Upper lobe of right lung (tissue), 1 donor: ENCODE data around the gene DRD2. TPM values are rescaled to one million over a fixed set of nuclear protein-coding genes. Genes with fewer than 3 reads are reported as not detected.

Source experiments
- ATAC-seq: fragments of 200-7000 bp; cut with Tn5 transposase; one replicate; pipeline ENCODE4 v1.9.1; 2020; ENCODE audit warnings: mild to moderate bottlenecking, moderate library complexity
- DNase-seq: peaks from one replicate; pipeline ENCODE4 v3.0.0-alpha.2; 2020
- H3K27ac ChIP-seq: fragments of 200-600 bp; one replicate; pipeline ENCODE4 v1.8.0; 2022
- H3K27me3 ChIP-seq: fragments of 200-600 bp; one replicate; pipeline ENCODE4 v1.8.0; 2022; ENCODE audit warnings: mild to moderate bottlenecking
- H3K36me3 ChIP-seq: fragments of 200-600 bp; one replicate; pipeline ENCODE4 v1.8.0; 2022
- H3K4me1 ChIP-seq: fragments of 200-600 bp; one replicate; pipeline ENCODE4 v1.8.0; 2022
- H3K4me3 ChIP-seq: fragments of 200-600 bp; one replicate; pipeline ENCODE4 v1.8.0; 2022; ENCODE audit warnings: mild to moderate bottlenecking
- H3K9me3 ChIP-seq: fragments of 200-600 bp; one replicate; pipeline ENCODE4 v1.8.0; 2022
- intact Hi-C: fragments of 100-400 bp; cut with DNase I; formaldehyde crosslinking; loops from one replicate; pipeline ENCODE4 v1.11.0; 2022
- total RNA-seq: library from RNA; stranded (reverse); fragmentation: NEBNext Ultra II Directional; extraction: Animal tissue kit (Norgen Biotek cat#: 25700); gene quantifications from one replicate; pipeline ENCODE4 v1.2.1, GENCODE V29; 2021
- TF ChIP-seq, protein P1 (sequence below): fragments of 200-600 bp; IDR thresholded peaks from one replicate; pipeline ENCODE4 v1.8.0; 2022; ENCODE audit warnings: antibody characterized with exemption
- donor health status: DM: no; HTN: yes; CAD: no; lungs with severe emphysema.

The DRD2 gene
- total RNA-seq, 1 donor from 2014 or later, result not detected

DNA sequence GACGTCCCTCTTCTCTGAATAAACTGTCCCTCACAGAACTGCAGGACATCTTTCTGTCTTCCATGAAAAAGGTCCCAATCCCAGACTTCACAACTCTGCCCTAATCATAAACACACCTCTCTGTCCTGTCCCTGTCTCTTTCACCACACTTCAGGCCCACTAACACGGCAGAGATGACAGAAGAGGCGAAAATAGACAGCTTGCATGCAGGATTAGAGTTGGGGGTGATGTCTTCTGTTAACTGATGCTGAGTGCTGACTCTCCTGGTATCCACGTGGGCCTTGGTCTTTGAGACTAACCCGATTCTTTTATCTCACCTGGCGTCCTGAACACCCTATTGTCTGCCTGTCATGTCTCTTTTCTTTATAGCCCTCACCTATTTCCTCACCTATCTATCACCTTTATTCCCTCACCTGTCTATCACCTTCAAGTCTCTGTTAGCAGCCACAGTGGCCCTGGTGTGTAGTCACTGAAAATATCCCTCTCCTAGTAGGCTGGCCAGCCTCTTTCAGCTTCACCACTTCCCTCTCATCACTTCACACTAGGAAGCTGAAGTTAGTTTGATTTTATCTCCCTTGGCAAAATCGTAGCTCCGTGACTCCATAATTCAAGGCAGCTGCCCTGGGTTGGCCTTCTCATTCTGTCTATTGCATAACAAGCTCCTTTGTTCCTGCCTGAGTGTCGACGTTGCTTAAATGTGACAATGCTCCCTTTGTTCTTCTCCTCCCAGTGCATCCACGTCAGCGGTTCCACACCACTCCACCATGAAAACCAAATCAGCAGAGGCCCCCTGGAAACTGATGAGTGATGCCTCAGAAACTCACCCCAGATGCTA lies 30.6 kb upstream of the DRD2 start:
- DNase-seq (no peak), ATAC-seq (no peak)
- Histone ChIP-seq H3K4me1 (no peaks in the 10 kb centered on the region), H3K4me3 (no peak overlapping the region), H3K27ac (no peak overlapping the region), H3K36me3 (no peaks in the 10 kb centered on the region), H3K9me3 (no peaks in the 10 kb centered on the region), H3K27me3 (peaks cover 6% of the 10 kb centered on the region)
- intact Hi-C loops, result no loop called here
- TF ChIP-seq, protein P1, sequence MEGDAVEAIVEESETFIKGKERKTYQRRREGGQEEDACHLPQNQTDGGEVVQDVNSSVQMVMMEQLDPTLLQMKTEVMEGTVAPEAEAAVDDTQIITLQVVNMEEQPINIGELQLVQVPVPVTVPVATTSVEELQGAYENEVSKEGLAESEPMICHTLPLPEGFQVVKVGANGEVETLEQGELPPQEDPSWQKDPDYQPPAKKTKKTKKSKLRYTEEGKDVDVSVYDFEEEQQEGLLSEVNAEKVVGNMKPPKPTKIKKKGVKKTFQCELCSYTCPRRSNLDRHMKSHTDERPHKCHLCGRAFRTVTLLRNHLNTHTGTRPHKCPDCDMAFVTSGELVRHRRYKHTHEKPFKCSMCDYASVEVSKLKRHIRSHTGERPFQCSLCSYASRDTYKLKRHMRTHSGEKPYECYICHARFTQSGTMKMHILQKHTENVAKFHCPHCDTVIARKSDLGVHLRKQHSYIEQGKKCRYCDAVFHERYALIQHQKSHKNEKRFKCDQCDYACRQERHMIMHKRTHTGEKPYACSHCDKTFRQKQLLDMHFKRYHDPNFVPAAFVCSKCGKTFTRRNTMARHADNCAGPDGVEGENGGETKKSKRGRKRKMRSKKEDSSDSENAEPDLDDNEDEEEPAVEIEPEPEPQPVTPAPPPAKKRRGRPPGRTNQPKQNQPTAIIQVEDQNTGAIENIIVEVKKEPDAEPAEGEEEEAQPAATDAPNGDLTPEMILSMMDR, result no peak

DNA sequence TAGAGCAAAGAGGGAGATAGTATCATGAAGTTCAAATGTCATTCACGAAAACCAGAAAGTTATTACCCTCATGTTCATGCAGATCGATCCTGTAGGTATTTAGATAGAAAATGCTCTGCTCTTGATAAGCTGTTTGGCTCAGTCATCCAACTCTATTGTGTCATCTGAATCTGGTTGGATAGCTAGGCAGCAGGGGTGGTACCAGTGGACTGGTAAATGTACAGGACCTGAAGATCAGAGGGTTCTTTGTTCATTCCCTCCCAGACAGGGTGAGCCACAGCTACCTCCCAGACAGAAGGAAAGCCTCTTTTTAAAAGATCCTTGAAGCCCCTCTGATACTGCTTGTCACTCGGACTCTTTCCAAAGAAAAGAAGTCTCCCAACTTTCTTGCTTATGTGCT lies 29.8 kb upstream of the DRD2 start:
- intact Hi-C loops, result no loop called here
- Histone ChIP-seq H3K36me3 (no peaks in the 10 kb centered on the region), H3K27me3 (peaks cover 6% of the 10 kb centered on the region), H3K27ac (no peak overlapping the region), H3K9me3 (no peaks in the 10 kb centered on the region), H3K4me3 (no peak overlapping the region), H3K4me1 (no peaks in the 10 kb centered on the region)
- TF ChIP-seq, protein P1, result no peak
- DNase-seq (no peak), ATAC-seq (no peak)

DNA sequence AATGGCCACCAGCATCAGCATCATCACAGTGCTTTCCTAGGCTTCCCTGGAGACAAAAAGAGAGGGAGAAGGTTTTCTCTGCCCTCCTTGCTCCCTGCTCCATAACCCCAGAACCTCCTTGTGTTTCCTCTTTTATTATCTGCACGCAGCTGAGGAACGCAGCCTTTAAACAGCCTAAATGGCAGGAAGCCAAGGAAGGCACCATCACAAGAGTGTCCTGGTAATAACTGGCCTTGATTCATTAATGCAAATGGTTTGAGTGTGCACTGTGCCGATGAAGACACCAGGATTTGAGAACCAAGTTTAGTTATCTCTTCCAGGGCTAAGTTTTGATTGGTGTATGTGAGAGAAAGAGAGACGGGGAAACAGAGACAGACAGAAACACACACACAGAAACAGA lies 29.4 kb upstream of the DRD2 start:
- no peak for ATAC-seq
- TF ChIP-seq, protein P1, result no peak
- no peak overlapping the region for H3K4me3 ChIP-seq
- peaks cover 6% of the 10 kb centered on the region for H3K27me3 ChIP-seq
- intact Hi-C loops, result no loop called here
- no peaks in the 10 kb centered on the region for H3K9me3 ChIP-seq
- H3K36me3 ChIP-seq, result no peaks in the 10 kb centered on the region
- no peaks in the 10 kb centered on the region for H3K4me1 ChIP-seq
- no peak for DNase-seq
- H3K27ac ChIP-seq, result no peak overlapping the region

DNA sequence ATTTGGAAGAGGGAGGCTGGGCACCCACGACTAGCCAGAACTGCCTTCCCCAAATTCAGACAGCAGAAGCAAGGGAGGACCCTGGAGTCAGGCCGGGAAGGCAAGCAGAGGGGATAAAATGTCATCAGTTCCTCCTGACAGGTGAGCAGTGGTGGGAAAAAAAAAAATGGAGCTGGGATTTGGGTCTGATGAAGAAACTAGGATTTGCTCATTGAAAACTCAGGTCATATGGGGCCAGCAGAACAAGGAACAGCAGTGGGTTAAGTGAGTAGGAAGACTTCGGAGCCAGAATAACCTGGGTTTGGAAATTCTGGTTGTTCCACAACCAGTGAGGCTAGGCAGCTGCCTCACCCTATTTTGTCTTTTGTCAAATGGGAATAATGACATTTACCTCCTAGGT lies 28.9 kb upstream of the DRD2 start:
- H3K4me3 ChIP-seq, result no peak overlapping the region
- DNase-seq (no peak), ATAC-seq (no peak)
- no peak overlapping the region for H3K27ac ChIP-seq
- H3K27me3 ChIP-seq, result peaks cover 6% of the 10 kb centered on the region
- no peaks in the 10 kb centered on the region for H3K9me3 ChIP-seq
- no peaks in the 10 kb centered on the region for H3K36me3 ChIP-seq
- intact Hi-C loops, result no loop called here
- TF ChIP-seq, protein P1, result no peak
- H3K4me1 ChIP-seq, result no peaks in the 10 kb centered on the region

DNA sequence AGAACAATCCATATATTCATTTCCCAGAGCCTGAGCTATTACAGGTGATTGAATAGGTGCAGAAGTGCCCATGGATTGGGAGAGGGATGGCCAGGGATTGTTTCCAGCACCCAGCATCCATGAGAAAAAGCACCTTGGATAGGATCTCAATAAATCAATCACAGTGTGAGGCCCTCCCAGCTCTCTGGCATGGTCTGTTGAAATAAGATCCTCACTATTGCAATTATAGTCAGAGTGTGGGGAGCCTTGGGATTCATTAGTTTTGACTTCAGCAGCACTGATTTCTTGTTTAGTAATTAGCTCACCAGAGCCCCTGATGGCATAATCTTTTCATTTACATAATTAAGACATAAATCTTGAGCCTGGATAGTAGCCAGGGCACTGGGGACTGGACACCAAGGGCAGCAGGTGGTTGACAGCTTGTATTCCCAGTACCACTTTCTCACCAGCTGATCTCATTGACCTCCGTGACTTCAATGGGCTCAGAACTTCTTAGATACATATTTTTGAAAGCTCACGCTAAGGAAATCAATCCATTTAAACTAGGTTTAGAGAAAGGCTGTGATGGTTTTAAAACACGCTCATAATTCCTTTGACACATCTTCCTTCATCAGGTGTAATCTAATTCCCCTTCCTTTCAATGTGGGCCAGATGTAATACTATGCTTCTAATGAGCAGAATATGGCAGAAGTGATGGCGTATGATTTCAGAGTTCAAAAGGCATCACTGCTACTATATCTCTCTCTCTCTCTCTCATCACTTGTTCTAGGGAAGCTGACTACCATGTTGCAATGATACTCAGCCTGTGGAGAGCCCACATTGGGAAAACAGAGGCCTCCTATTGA lies 22.1 kb upstream of the DRD2 start:
- no peaks in the 10 kb centered on the region for H3K36me3 ChIP-seq
- H3K4me1 ChIP-seq, result no peaks in the 10 kb centered on the region
- no peak overlapping the region for H3K4me3 ChIP-seq
- intact Hi-C loops, result no loop called here
- H3K27ac ChIP-seq, result no peak overlapping the region
- DNase-seq, result no peak
- no peaks in the 10 kb centered on the region for H3K9me3 ChIP-seq
- H3K27me3 ChIP-seq, result peaks cover 8% of the 10 kb centered on the region
- ATAC-seq, result no peak
- TF ChIP-seq, protein P1, result no peak
